Peyer's patch (tissue), 4 donors: ENCODE results near the gene RNF5. TPM values are rescaled to one million over a fixed set of nuclear protein-coding genes. Genes with fewer than 3 reads are reported as not detected.

ENCODE experiments used
- DNase-seq, 3 donors: peaks; one replicate each; pipeline ENCODE4 v3.0.0-alpha.2; 2017 to 2019
- H3K27ac ChIP-seq, 4 donors: fragments of 200-600 bp; sonication (generic); one replicate each; pipeline ENCODE4 v1.5.1; 2016 to 2019
- H3K27me3 ChIP-seq, 2 donors: fragments of 200-600 bp; sonication (generic); one replicate each; pipeline ENCODE4 v1.5.1; 2019
- H3K36me3 ChIP-seq, 3 donors: fragments of 200-600 bp; sonication (generic); one replicate each; pipeline ENCODE4 v1.5.1; 2016 to 2019
- H3K4me1 ChIP-seq, 4 donors: fragments of 200-600 bp; sonication (generic); one replicate each; pipeline ENCODE4 v1.5.1; 2016 to 2019
- H3K4me3 ChIP-seq, 4 donors: fragments of 200-600 bp; sonication (generic); 1 replicate in 3 of 4; 2 replicates in 1 of 4; pipeline ENCODE4 v1.5.1; 2016 to 2019; ENCODE audit warnings: mild to moderate bottlenecking in 1 of 4
- H3K9me3 ChIP-seq, 4 donors: fragments of 200-600 bp; sonication (generic); one replicate each; pipeline ENCODE4 v1.5.1; 2016 to 2019; ENCODE audit warnings: mild to moderate bottlenecking in 1 of 4
- POLR2A ChIP-seq, 2 donors: fragments of 450-650 bp; IDR thresholded peaks; one replicate each; pipeline ENCODE4 v1.5.1; 2017; ENCODE audit warnings: antibody characterized with exemption in 2 of 2, mild to moderate bottlenecking in 2 of 2, moderate library complexity in 2 of 2
- total RNA-seq, 4 donors: library from RNA; depleted of rRNA; stranded (reverse); fragments of >200 nt; gene quantifications; one replicate each; pipeline ENCODE4 v1.1.0, GENCODE V29; 2016
- TF ChIP-seq, protein P1 (sequence below), 6 experiments: fragments of 450-650 bp in 4 of 6; fragments of 200-600 bp in 2 of 6; sonication (generic) in 1 of 6; IDR thresholded peaks; one replicate each; pipeline ENCODE4 v1.5.1; 2017 to 2019; ENCODE audit warnings: antibody characterized with exemption in 6 of 6, mild to moderate bottlenecking in 3 of 6, moderate library complexity in 1 of 6

The RNF5 gene
- total RNA-seq, 4 donors from 2014 or later: 84.2 to 199 (median 115) TPM

DNA sequence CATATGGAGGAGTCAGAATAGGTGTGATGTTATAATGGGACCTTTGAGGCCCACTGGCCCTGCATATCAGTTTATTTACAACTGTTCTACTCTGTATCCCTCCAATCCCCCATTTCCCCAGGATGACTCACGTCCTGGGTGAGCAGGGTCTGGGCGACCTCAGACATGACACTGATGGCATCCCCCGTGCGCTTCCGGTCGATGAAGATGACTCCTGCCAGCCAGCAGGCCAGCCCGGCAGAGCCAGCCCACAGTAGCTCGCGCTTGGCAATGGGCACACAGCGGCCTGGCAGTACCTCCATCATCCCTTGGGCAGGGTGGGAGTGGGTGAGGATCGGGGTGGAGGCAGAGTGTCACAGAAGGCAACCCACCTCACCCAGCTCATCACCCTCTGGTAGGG is 7.9 kb upstream of the RNF5 start:
- no peaks in the 10 kb centered on the region for H3K9me3 ChIP-seq
- no peak overlapping the region for H3K27ac ChIP-seq
- no peaks in the 10 kb centered on the region for H3K27me3 ChIP-seq
- H3K36me3 ChIP-seq: peaks cover 0 to 44% (median 0%) of the 10 kb centered on the region in 3 donors
- peak in 1 of 3 donors; percentile 21 for DNase-seq
- H3K4me1 ChIP-seq: peaks cover 0 to 11% (median 3%) of the 10 kb centered on the region in 4 donors
- no peak overlapping the region for H3K4me3 ChIP-seq
- TF ChIP-seq, protein P1, sequence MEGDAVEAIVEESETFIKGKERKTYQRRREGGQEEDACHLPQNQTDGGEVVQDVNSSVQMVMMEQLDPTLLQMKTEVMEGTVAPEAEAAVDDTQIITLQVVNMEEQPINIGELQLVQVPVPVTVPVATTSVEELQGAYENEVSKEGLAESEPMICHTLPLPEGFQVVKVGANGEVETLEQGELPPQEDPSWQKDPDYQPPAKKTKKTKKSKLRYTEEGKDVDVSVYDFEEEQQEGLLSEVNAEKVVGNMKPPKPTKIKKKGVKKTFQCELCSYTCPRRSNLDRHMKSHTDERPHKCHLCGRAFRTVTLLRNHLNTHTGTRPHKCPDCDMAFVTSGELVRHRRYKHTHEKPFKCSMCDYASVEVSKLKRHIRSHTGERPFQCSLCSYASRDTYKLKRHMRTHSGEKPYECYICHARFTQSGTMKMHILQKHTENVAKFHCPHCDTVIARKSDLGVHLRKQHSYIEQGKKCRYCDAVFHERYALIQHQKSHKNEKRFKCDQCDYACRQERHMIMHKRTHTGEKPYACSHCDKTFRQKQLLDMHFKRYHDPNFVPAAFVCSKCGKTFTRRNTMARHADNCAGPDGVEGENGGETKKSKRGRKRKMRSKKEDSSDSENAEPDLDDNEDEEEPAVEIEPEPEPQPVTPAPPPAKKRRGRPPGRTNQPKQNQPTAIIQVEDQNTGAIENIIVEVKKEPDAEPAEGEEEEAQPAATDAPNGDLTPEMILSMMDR (IDR thresholded peaks at IDR 0.05): no peak
- no peak for TF ChIP-seq POLR2A (IDR thresholded peaks at IDR 0.05)

GRCh38 chr6:32171234-32171633 is 7.0 kb upstream of the RNF5 start:
- no peak overlapping the region for H3K27ac ChIP-seq
- no peak overlapping the region for H3K4me3 ChIP-seq
- DNase-seq: no peak
- peaks cover 0 to 14% (median 3%) of the 10 kb centered on the region in 4 donors for H3K4me1 ChIP-seq
- TF ChIP-seq POLR2A (IDR thresholded peaks at IDR 0.05): no peak
- TF ChIP-seq, protein P1 (IDR thresholded peaks at IDR 0.05): no peak
- H3K9me3 ChIP-seq: no peaks in the 10 kb centered on the region
- H3K36me3 ChIP-seq: peaks cover 0 to 41% (median 0%) of the 10 kb centered on the region in 3 donors
- no peaks in the 10 kb centered on the region for H3K27me3 ChIP-seq

DNA sequence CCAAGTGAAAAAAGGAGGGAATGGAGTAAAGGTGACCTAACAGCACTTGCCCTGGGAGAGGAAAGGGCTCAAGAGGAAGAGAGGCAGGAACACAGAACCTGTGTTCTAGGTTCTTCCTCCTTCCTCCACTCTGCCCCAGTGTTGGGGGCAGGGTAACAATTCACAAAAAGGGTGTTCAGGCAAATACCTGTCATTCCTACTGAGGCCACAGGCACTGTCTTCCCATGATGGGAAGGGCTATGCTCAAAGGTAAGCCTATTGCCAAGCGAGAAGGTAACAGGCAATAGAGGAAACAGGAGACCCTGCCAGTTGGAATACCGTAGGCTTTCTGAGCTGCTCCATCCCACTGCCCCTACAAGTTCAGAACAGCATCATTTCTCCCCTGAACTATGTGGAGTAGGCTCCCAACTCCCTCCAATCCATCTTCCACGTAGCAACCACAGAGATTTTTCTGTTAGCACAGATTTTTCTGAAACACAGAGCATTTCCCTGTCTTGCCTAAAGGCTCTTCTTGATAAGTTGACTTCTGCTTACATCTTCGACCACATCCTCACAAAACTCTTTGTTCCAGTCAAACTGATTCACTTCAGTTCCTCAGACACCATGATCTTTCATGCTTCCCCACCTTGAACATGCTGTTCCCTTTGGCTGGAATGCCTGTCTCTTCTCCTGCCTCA is 5.0 kb upstream of the RNF5 start:
- no peak overlapping the region for H3K27ac ChIP-seq
- no peak overlapping the region for H3K4me3 ChIP-seq

DNA sequence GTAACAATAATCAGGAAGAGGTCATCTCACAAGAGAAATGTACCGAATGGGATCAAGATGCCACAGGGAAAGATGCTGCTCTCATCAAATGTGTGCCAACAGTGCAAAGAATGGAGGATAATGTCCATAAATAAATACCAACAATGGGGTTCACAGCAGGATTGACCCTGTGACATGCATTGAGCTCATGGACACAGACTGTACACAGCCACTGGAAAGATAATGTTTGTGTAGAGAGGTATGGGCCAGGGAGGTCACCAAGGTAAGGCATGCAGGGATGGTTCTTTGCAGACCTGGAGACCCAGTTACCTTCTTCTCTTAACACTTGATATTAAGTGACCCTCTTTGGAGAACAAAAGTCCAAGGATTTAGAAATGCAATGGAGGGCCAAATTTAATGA is 3.8 kb upstream of the RNF5 start:
- no peak for DNase-seq
- peaks cover 0 to 18% (median 0%) of the 10 kb centered on the region in 3 donors for H3K36me3 ChIP-seq
- no peak overlapping the region for H3K27ac ChIP-seq
- no peaks in the 10 kb centered on the region for H3K27me3 ChIP-seq
- peaks cover 0 to 28% (median 13%) of the 10 kb centered on the region in 4 donors for H3K4me1 ChIP-seq
- TF ChIP-seq POLR2A (IDR thresholded peaks at IDR 0.05): no peak
- TF ChIP-seq, protein P1 (IDR thresholded peaks at IDR 0.05): no peak
- no peak overlapping the region for H3K4me3 ChIP-seq
- no peaks in the 10 kb centered on the region for H3K9me3 ChIP-seq

More for the DNA sequence above, 5.0 kb upstream of the RNF5 start:
- TF ChIP-seq, protein P1 (IDR thresholded peaks at IDR 0.05): no peak
- TF ChIP-seq POLR2A (IDR thresholded peaks at IDR 0.05): no peak
- H3K27me3 ChIP-seq: no peaks in the 10 kb centered on the region
- peaks cover 0 to 22% (median 7%) of the 10 kb centered on the region in 4 donors for H3K4me1 ChIP-seq
- no peaks in the 10 kb centered on the region for H3K9me3 ChIP-seq
- no peak for DNase-seq
- peaks cover 0 to 25% (median 0%) of the 10 kb centered on the region in 3 donors for H3K36me3 ChIP-seq

DNA sequence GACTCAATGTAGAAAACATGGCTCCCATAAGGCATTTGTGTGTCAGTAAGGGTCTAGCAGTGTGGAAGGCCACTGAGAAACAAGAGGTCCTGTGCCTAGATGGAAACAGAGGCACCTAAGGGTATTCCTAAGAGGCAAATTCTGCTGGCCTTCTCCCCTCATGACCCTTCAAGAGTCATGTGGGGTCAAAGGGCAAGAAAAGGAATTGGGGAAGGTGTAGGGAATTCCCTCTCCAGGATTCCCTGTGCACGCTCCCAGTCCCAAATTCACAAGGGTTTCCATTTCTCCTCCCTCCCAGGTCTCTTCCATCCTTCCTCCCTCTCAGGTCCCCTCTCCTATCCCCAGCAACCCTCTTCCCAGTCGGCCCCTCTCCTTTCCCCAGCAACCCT is 2.9 kb upstream of the RNF5 start:
- Histone ChIP-seq H3K36me3 (peaks cover 0 to 17% (median 0%) of the 10 kb centered on the region in 3 donors), H3K4me3 (peak overlapping the region; percentile 50 to 95 (median 76)), H3K27me3 (no peaks in the 10 kb centered on the region), H3K27ac (peak overlapping the region; percentile 88 to 98 (median 94)), H3K9me3 (no peaks in the 10 kb centered on the region), H3K4me1 (peaks cover 0 to 36% (median 13%) of the 10 kb centered on the region in 4 donors)
- TF ChIP-seq, protein P1 (IDR thresholded peaks at IDR 0.05): no peak
- TF ChIP-seq POLR2A (IDR thresholded peaks at IDR 0.05): no peak
- no peak for DNase-seq
